Measurements from ENCODE around the gene LIPC. TPM values are rescaled to one million over a fixed set of nuclear protein-coding genes. Genes with fewer than 3 reads are reported as not detected.

Gene LIPC
- total RNA-seq, 2 experiments from 2014 or later = 1.5 to 3.9 TPM

DNA sequence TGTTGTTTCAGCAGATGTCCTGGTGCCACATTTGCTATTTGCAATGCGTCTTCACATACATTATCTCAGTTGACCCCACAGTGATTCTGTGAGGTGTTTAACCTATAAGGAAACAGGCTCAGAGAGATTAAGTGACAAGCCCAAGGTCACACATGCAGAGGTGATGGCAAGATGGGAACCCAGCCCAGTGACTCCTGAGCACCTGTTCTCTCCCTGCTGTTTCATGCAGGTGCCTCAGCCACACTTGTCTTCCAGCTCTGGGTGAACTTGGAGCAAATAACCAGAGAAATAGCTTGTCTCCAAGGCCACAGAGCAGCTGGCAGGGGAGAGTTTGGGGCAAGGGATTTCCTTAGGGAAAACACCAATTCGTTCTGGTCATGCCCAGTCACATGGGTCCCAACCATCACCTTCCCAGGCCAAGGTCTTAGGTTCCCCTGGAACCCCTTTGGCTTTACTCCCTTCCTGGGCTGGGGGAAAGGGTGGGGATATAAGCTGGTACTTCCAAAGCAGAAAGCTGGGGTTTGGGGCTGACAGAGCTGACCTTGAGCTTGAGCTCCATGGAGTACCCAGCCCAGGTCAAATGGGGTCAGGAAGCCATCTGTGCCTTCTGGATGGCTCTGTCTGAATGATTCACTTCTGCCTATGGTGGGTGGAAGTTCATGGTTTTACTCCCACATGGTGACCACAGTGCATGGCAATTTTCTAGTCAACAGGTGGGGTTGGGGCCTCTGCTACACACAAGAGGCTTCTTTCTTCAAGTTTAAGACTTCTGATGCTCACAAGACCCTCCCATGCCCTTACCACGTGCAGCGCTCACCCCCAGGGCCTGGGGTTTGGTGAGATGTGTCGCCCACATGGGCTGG lies 22.4 kb downstream of the LIPC start:
- Mint-ChIP-seq H3K27ac (no peak overlapping the region), H3K27me3 (no peaks in the 10 kb centered on the region), H3K36me3 (ENCODE audit: low read depth) (peaks cover 3% of the 10 kb centered on the region), H3K9me3 (no peaks in the 10 kb centered on the region), H3K4me1 (peaks cover 33% of the 10 kb centered on the region), H3K4me3 (no peak overlapping the region)
- POLR2A ChIA-PET = no interaction called here
- CTCF ChIA-PET = interaction anchor here (0.6 to 1.1 kb wide), 2 partner anchors 53 to 339 kb away, joined by 3 read pairs; no protein-coding TSS in a partner anchor
- no peak for DNase-seq

DNA sequence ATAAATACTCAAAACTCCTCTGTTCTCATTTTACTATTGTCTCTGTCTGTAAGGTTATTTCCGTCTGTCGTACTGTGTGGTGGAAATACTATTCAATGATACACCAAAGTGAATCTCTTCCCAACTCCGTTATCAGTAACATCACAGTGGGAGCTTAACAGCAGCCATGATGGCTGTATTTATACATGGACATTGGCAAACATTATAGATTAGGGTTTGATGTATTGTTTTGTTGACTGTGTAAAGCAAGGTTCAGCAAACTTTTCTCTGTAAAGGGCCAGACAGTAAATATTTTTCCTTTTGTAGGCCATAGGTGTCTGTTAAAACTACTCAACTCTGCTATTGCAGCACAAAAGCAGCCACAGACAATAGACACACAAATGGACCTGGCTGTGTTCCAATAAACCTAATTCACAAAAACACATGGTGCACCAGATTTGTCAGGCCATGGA lies 23.2 kb downstream of the LIPC start:
- no peak overlapping the region for H3K4me3 Mint-ChIP-seq
- DNase-seq = no peak
- peaks cover 42% of the 10 kb centered on the region for H3K4me1 Mint-ChIP-seq
- ChIA-PET POLR2A (no interaction called here), CTCF (interaction anchor here (0.6 to 1.1 kb wide), 2 partner anchors 52 to 251 kb away, joined by 3 to 4 read pairs; no protein-coding TSS in a partner anchor)
- no peaks in the 10 kb centered on the region for H3K27me3 Mint-ChIP-seq
- no peak overlapping the region for H3K27ac Mint-ChIP-seq
- H3K36me3 Mint-ChIP-seq (ENCODE audit: low read depth) = peaks cover 3% of the 10 kb centered on the region
- H3K9me3 Mint-ChIP-seq = no peaks in the 10 kb centered on the region

DNA sequence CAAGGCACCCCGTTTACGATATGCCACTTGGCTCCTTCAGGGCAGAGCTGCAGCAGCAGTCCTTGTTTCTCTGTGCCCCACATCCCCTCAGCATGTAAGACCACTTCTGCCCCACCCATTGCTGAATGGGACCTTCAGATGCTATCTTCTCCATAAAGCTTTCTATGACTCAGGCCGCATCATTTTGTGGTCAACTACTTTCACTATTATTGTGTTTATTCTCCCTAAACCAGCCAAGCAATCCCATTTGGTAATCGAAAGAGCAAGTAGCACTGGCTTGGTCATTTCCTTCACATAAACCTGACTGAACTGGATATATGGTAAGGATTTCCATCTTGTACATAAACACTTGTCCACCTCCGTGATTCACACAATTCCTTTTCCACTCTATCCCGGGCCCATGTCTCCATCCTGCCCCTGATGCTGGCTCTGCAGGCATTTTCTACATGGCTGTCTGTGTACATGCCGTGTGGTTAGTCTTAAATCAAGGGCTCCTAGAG lies 25.7 kb downstream of the LIPC start:
- H3K9me3 Mint-ChIP-seq = no peaks in the 10 kb centered on the region
- peaks cover 5% of the 10 kb centered on the region for H3K36me3 Mint-ChIP-seq (ENCODE audit: low read depth)
- peaks cover 60% of the 10 kb centered on the region for H3K4me1 Mint-ChIP-seq
- H3K27ac Mint-ChIP-seq = peak overlapping the region; percentile 37
- DNase-seq = peak; percentile 22
- ChIA-PET CTCF (interaction anchor here (0.6 to 1.4 kb wide), 5 partner anchors 12 to 293 kb away, joined by 3 to 6 read pairs (median 3); no protein-coding TSS in a partner anchor), POLR2A (interaction anchor here (0.7 kb wide), 1 partner anchor 57 kb away, joined by 4 read pairs; no protein-coding TSS in a partner anchor)
- H3K27me3 Mint-ChIP-seq = no peaks in the 10 kb centered on the region
- H3K4me3 Mint-ChIP-seq = no peak overlapping the region

- no peak for DNase-seq
- Mint-ChIP-seq H3K4me3 (no peak overlapping the region), H3K27me3 (no peaks in the 10 kb centered on the region), H3K27ac (no peak overlapping the region), H3K4me1 (peaks cover 66% of the 10 kb centered on the region), H3K9me3 (no peaks in the 10 kb centered on the region), H3K36me3 (ENCODE audit: low read depth) (peaks cover 5% of the 10 kb centered on the region)
- ChIA-PET POLR2A (interaction anchor here (0.7 kb wide), 1 partner anchor 57 kb away, joined by 4 read pairs; no protein-coding TSS in a partner anchor), CTCF (interaction anchor here (0.6 to 1.4 kb wide), 6 partner anchors 10 to 292 kb away, joined by 3 to 6 read pairs (median 3); no protein-coding TSS in a partner anchor)
These were observed 26.3 kb downstream of the LIPC start for GRCh38 chr15:58458076-58458475.

DNA sequence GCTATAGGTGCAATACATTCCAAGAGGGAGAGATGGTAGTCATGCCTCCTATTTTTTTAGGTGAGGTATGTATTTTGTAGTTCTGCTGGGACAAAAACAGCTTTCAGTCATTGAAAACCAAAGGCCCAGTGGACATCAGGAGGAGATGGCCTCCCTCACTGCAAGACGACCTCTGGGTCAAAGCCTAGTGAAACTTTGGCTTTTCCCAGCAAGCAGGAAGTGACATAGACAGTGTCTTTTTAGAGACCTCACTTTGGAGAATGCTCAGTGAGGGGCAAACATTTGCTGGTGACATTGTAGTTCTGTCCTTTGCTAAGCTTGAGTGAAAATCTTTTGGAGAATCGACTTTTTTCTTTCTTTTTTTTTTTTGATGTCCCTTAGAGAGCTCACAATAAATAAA lies 27.3 kb downstream of the LIPC start:
- Mint-ChIP-seq H3K27ac (peak overlapping the region; percentile 37), H3K9me3 (no peaks in the 10 kb centered on the region), H3K4me1 (peaks cover 74% of the 10 kb centered on the region), H3K4me3 (no peak overlapping the region), H3K36me3 (ENCODE audit: low read depth) (peaks cover 5% of the 10 kb centered on the region), H3K27me3 (no peaks in the 10 kb centered on the region)
- ChIA-PET CTCF (interaction anchor here (1.2 to 2.7 kb wide), 4 partner anchors 9 to 291 kb away, joined by 3 to 14 read pairs (median 3); no protein-coding TSS in a partner anchor), POLR2A (interaction anchor here (0.6 kb wide), 1 partner anchor 1153 kb away, joined by 3 read pairs; the partner anchor contains the start of gene GCNT3)
- no peak for DNase-seq

GRCh38 chr15:58459560-58459959 lies 27.8 kb downstream of the LIPC start:
- H3K36me3 Mint-ChIP-seq (ENCODE audit: low read depth) = peaks cover 5% of the 10 kb centered on the region
- H3K9me3 Mint-ChIP-seq = no peaks in the 10 kb centered on the region
- POLR2A ChIA-PET = interaction anchor here (0.6 kb wide), 1 partner anchor 1152 kb away, joined by 3 read pairs; the partner anchor contains the start of gene GCNT3
- peak overlapping the region; percentile 37 for H3K27ac Mint-ChIP-seq
- CTCF ChIA-PET = interaction anchor here (1.2 to 2.7 kb wide), 4 partner anchors 10 to 69 kb away, joined by 3 to 14 read pairs (median 4); no protein-coding TSS in a partner anchor
- DNase-seq = no peak
- no peaks in the 10 kb centered on the region for H3K27me3 Mint-ChIP-seq
- H3K4me3 Mint-ChIP-seq = no peak overlapping the region
- peaks cover 74% of the 10 kb centered on the region for H3K4me1 Mint-ChIP-seq

DNA sequence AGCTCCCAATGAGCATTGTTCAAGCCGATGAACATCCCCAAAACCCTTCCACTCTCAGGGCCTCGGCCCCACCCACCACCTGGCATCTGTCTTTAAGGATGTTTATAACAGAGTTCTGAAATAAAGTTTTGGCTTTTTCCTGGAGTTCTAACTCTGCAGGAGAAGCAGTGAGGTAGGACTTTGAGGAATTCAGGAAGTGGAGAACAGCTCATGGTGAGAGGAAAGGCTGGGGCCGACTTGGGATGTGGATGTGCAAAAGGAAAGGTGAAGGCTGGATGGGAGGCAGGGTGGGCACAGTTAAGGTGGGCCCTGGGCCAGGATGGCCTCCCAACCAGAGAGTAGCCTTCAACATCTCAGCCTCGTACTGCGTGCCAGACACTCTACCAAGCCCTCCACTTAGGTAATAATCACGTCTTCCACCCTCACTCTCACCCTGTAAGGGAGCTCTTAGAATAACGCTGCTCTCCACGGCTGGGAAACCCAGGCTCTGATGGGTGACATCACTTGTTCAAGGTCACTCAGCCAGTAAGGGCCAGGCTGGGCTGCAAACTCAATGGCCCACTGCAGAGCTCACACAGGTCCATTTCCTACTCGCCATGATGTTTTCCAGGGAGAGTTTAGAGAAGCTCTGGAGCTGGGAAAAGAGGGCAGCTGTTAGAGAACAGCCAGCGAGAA lies 28.5 kb downstream of the LIPC start:
- Mint-ChIP-seq H3K36me3 (ENCODE audit: low read depth) (peaks cover 5% of the 10 kb centered on the region), H3K27ac (no peak overlapping the region), H3K4me3 (no peak overlapping the region), H3K9me3 (no peaks in the 10 kb centered on the region), H3K27me3 (no peaks in the 10 kb centered on the region), H3K4me1 (peaks cover 69% of the 10 kb centered on the region)
- ChIA-PET CTCF (interaction anchor here (0.7 to 2.7 kb wide), 5 partner anchors 9 to 35 kb away, joined by 3 to 14 read pairs (median 3); no protein-coding TSS in a partner anchor), POLR2A (interaction anchor here (0.7 kb wide), 1 partner anchor 312 kb away, joined by 3 read pairs; no protein-coding TSS in a partner anchor)
- DNase-seq = no peak

GRCh38 chr15:58460872-58461271 lies 29.1 kb downstream of the LIPC start:
- Mint-ChIP-seq H3K27me3 (no peaks in the 10 kb centered on the region), H3K4me3 (no peak overlapping the region), H3K9me3 (no peaks in the 10 kb centered on the region), H3K27ac (no peak overlapping the region), H3K4me1 (peaks cover 67% of the 10 kb centered on the region), H3K36me3 (ENCODE audit: low read depth) (peaks cover 5% of the 10 kb centered on the region)
- ChIA-PET CTCF (interaction anchor here (0.7 to 2.7 kb wide), 5 partner anchors 9 to 34 kb away, joined by 3 to 14 read pairs (median 3); no protein-coding TSS in a partner anchor), POLR2A (interaction anchor here (0.7 kb wide), 1 partner anchor 311 kb away, joined by 3 read pairs; no protein-coding TSS in a partner anchor)
- DNase-seq = no peak

GRCh38 chr15:58462547-58462946 lies 30.8 kb downstream of the LIPC start:
- Mint-ChIP-seq H3K9me3 (no peaks in the 10 kb centered on the region), H3K27ac (no peak overlapping the region), H3K4me3 (no peak overlapping the region), H3K27me3 (no peaks in the 10 kb centered on the region), H3K4me1 (peaks cover 59% of the 10 kb centered on the region), H3K36me3 (ENCODE audit: low read depth) (peaks cover 5% of the 10 kb centered on the region)
- ChIA-PET CTCF (interaction anchor here (0.5 to 2.5 kb wide), 3 partner anchors 9 to 65 kb away, joined by 4 to 10 read pairs (median 5); no protein-coding TSS in a partner anchor), POLR2A (no interaction called here)
- no peak for DNase-seq

DNA sequence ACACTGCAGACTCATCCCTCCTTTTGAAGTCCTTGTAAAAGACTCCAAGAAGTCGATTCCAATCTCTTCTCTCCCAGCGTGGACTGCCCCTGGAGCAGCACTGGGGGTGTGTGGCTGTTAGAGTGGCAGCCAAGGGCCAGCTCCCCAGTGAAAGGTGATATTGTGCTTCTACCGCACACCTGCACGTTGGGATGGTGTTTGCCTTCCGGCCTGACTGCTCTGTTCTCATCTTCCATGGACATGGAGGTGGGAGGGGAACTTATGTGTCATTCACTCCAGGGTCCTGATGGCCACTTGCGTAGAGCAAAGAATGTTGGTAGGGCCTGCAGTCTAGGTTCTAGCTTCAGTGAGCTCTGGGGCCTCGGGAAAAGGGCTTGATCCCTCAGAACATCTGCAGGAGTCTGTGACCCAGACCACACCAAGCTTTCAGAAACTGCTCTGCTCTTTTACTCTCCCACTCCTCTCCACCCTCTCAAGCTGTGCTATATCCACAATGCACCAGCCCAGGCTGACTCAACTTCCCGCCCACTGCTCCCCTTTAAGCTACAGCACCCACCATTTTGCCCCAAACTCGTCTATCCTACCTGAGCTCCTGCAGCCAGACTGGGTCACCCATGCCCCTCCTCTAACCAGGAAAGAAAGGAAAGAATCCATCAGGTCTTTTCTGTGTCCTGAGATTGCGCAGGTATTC lies 31.3 kb downstream of the LIPC start:
- Mint-ChIP-seq H3K4me1 (peaks cover 53% of the 10 kb centered on the region), H3K9me3 (no peaks in the 10 kb centered on the region), H3K27ac (no peak overlapping the region), H3K4me3 (no peak overlapping the region), H3K27me3 (no peaks in the 10 kb centered on the region), H3K36me3 (ENCODE audit: low read depth) (peaks cover 5% of the 10 kb centered on the region)
- DNase-seq = no peak
- ChIA-PET CTCF (interaction anchor here (1.1 to 2.5 kb wide), 2 partner anchors 15 to 65 kb away, joined by 4 to 10 read pairs; no protein-coding TSS in a partner anchor), POLR2A (no interaction called here)

DNA sequence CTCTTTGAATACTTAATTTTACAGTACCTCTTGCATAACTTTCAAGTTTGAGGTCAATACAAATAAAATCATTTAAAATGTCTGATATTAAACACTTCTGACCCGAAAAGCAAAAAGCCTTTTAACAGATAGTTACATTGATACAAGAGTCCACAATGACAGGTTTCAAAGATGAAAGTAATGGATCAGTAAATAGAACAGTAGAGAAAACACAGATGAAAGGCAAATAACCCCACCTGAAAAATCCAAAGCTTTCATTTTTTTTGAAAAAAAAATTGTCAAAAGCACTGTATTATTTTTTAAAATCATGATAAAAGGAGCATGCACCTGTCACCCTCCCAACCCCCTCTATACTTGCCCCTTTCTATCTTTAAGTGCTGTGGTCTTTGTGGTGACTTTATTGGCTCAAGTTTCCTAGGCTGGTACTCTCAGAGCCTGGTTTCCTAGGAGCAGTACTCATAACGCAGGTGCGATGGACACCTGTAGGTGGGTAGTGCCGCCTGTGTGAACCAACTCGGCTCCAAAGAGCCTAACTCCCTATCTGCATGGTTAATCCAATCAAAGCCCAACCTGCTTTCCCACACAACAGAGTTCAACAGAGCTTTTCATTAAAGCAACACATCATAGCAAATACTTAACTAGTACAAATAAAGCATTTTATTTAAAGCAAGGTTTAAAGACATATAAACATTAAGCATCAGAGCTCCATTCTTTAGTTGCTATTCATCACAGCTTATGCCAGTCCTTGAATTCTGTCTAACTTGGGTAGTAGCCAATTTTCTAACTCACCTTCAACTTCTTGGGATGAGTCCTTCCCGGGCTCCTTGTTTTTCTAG lies 32.2 kb downstream of the LIPC start:
- ChIA-PET POLR2A (no interaction called here), CTCF (interaction anchor here (0.8 to 2.5 kb wide), 2 partner anchors 14 to 140 kb away, joined by 3 to 10 read pairs; no protein-coding TSS in a partner anchor)
- Mint-ChIP-seq H3K4me1 (peaks cover 44% of the 10 kb centered on the region), H3K9me3 (no peaks in the 10 kb centered on the region), H3K36me3 (ENCODE audit: low read depth) (peaks cover 2% of the 10 kb centered on the region), H3K4me3 (no peak overlapping the region), H3K27me3 (no peaks in the 10 kb centered on the region), H3K27ac (no peak overlapping the region)
- no peak for DNase-seq

All from activated CD4-positive, alpha-beta T cell treated with anti-CD3 and anti-CD28 coated beads, Interleukin-2, amount 10 ng/mL, durations not matched to agents 7 days and 5 days (primary cell).